VCaP (cell line): ENCODE measurements around the gene SDK2.

Experiments used
- H3K27ac ChIP-seq: fragments of 450-650 bp; 2 replicates; pipeline ENCODE4 v1.5.1; 2017
- TF ChIP-seq, protein P1 (sequence below): fragments of 450-650 bp; conservative IDR thresholded peaks from 2 replicates; pipeline ENCODE4 v1.5.1; 2017; ENCODE audit warnings: mild to moderate bottlenecking, moderate library complexity

The SDK2 gene

DNA sequence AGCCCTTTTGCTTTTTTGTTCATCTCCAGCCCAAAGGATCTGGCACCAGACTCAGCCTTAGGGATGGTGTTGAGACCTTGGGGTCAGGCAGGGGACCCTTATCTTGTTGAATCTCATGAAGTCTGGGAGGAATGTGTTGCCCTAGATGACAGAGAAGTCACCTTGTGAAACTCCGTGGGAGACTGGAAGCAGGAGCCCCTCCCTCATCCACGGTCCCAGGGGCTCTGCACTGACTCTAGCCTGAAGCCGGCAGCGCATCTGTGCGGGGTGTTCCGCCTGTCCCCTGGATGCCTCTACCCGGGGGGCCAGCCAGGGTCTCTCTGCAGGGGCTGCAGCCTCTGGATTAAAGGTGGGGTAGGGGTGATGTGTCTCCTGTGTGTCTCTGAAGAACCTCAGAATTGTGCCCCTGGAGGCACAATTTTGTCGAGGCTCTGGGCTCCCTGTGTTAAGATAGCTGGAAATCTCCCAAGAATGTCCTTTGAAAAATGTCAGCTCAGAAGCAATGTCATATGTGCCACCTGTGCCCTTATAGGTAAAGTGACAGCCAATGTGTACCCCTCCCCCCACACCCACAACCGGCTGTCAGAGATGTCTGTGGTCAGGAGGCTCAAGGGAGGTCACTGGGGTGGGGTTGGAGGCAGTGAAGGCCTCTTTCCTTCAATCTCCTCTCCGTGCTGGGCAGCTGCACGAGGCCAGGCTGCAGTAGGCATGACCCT is 300.3 kb downstream of the SDK2 start:
- TF ChIP-seq, protein P1, sequence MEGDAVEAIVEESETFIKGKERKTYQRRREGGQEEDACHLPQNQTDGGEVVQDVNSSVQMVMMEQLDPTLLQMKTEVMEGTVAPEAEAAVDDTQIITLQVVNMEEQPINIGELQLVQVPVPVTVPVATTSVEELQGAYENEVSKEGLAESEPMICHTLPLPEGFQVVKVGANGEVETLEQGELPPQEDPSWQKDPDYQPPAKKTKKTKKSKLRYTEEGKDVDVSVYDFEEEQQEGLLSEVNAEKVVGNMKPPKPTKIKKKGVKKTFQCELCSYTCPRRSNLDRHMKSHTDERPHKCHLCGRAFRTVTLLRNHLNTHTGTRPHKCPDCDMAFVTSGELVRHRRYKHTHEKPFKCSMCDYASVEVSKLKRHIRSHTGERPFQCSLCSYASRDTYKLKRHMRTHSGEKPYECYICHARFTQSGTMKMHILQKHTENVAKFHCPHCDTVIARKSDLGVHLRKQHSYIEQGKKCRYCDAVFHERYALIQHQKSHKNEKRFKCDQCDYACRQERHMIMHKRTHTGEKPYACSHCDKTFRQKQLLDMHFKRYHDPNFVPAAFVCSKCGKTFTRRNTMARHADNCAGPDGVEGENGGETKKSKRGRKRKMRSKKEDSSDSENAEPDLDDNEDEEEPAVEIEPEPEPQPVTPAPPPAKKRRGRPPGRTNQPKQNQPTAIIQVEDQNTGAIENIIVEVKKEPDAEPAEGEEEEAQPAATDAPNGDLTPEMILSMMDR: no peak
- H3K27ac ChIP-seq: no peak overlapping the region

DNA sequence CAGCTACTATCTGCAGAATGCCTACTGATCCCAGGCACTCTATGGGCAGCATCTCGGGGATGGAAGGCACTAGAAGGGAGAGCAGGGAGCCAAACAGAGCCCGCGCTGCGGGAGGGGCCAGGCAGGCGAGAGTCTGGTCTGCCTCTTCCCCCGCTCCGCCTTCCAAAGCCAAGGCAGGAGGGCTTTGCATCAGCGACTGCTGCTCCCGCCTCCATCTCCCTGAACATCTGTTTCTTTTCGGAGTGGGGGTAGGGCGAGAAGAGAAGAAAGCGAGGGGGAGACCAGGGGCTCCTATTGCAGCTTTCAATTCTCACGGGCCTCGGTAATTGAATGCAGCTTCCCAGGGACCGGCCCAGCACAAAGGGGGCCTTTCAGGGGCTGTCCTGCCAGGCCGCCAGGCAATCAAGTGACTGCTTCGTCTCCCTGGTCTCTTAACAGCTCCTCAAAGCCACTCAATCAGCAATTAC is 301.0 kb downstream of the SDK2 start:
- no peak overlapping the region for H3K27ac ChIP-seq
- TF ChIP-seq, protein P1: no peak

DNA sequence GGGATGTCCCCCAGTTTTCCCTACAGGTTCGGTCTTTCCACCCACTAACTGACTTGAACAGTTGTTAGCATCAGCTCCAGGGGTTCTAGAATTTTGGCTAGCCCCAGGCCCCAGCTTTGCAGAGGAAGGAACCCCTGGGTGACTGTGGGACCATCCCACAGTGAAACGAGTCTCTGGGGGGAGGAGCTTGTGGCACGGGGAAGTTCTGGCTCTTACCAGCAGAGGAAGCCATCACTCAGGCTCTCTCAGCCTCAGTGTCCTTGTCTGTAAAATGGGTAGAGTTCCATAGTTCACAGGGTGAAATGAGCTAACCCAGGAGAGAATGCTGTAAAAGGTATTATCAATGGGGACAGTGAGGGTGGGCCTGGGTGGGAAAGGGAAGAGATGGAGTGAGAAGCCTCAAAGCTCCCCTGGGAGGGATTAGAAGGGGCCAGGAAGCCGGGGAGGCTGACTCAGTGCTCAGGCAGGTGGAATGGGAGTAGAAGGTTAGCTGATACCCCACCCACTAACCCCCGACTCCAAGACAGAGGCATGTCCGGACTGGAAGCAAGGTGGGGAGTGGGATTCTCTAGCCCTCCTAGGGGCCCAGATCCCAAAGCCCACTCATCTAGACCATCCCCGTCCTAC is 301.6 kb downstream of the SDK2 start:
- TF ChIP-seq, protein P1: no peak
- no peak overlapping the region for H3K27ac ChIP-seq

DNA sequence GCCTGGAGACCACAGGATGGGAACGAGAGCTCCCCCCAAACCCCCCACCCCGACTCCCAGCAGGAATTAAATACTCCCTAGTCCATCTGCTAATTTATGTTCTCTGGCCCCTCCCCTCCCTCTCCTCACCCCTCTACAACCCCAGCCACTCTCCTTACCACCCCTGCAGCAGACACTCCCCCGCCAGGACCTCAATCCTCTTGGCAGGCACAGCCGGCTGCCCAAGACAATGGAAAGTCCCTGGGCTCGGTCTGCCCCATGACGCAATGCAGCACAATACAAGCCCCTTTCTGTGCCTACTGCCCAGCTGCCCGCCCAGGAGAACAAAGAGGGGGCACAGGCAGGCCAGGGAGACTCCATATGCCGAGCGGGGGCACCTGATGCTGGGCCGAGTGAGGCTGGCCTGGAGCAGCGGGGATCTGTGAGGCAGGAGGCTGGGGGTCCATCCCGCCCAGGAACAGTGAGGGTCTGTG is 302.2 kb downstream of the SDK2 start:
- TF ChIP-seq, protein P1: no peak
- no peak overlapping the region for H3K27ac ChIP-seq

DNA sequence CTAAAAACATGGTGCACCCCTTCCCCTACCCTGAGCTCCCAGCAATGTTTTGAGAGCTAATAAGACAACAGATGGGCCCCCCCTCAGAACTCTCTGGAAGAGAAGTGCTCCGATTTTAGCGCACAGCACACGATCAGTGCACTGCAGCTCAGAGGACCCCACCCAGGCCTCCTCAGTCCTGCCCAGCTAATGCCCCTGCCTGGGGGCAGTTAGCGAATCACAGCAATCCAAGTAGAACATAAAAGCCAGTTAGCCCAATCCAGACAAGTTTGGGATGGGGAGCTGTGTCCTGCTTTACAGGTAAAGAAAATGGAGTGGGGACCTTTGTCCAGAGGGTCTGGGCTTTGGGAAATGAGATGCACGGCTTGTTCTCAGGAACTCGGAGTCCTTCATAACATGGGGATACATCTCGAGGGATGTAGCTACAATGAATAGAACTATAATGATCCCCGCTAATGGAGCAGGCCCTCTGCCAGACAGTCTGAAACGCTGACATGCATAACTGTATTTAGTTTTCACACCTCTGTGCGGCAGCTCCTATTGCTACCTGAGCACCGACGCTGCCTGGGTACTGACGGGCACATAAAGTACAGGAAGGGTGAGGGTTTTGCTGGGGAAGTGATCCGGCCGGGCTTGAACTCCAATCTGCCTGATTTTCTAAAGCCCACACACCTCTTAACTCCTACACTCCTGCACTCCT is 302.7 kb downstream of the SDK2 start:
- TF ChIP-seq, protein P1: no peak
- no peak overlapping the region for H3K27ac ChIP-seq

DNA sequence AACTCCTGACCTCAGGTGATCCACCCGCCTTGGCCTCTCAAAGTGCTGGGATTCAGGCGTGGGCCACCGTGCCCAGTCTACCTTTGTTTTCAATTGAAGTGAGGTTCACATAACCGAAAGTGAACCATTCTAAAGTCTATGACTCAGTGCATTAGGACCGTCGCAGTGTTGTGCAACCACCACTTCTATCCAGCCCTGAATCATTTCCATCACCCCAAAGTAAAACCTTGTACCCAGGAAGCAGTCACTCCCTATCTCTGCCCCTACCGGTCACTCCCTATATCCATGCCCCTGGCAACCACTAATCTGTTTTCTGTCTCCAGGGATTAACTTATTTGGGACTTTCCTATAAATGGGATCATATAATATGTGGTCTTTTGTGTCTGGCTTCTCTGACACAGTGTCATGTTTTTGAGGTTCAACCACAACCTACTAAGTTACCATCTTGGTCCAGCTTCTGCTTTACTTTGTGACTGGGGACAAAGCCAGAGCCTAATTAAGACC is 304.1 kb downstream of the SDK2 start:
- no peak overlapping the region for H3K27ac ChIP-seq
- TF ChIP-seq, protein P1: no peak
